ENCODE measurements around the gene MYPN. TPM values are rescaled to one million over a fixed set of nuclear protein-coding genes. Genes with fewer than 3 reads are reported as not detected.

Gene MYPN
- under 1 TPM; 0.33 to 0.69 TPM for total RNA-seq

GRCh38 chr10:68109331-68109730 lies at the start of gene MYPN:
TSS of gene MYPN (plus strand) at chr10:68109488. CDS start at chr10:68121439, 11,951 bp downstream.

GRCh38 chr10:68074775-68075549 lies 34.3 kb upstream of the MYPN start, which contains the start of gene HERC4:
TSS of gene HERC4 (minus strand) at chr10:68075283. CDS start at chr10:68073108, 2,175 bp downstream.

GRCh38 chr10:68231817-68232251 lies 122.5 kb downstream of the MYPN start, which contains the start of gene ATOH7:
TSS of gene ATOH7 (minus strand) at chr10:68232113. CDS start at chr10:68231677, 436 bp downstream.

Other genes with a start within 250 kb of the MYPN start
- 1 to 10 TPM; 6.9 to 9.7 TPM for gene SIRT1, start 224.8 kb upstream of the MYPN start, total RNA-seq
- gene HERC4, start 34.2 kb upstream of the MYPN start, total RNA-seq: 10 to 100 TPM; 49.0 to 51.6 TPM
- gene ATOH7, start 122.6 kb downstream of the MYPN start, total RNA-seq: not detected
- 10 to 100 TPM in 1 of 2 donors, 1 to 10 TPM in 1; 9.6 to 31.3 TPM for gene HNRNPH3, start 222.6 kb downstream of the MYPN start, total RNA-seq
- gene PBLD, start 223.4 kb downstream of the MYPN start, total RNA-seq: 1 to 10 TPM; 2.7 to 5.2 TPM

All from melanocyte of skin (primary cell).